A549 (cell line): ENCODE measurements around the gene ALKBH6. TPM values are rescaled to one million over a fixed set of nuclear protein-coding genes. Genes with fewer than 3 reads are reported as not detected.

Experiments
- BHLHE40 ChIP-seq: IDR thresholded peaks from 2 replicates; pipeline ENCODE4 v1.6.1; 2012; ENCODE audit warnings: low read depth, low read length, inconsistent platforms
- CBX2 ChIP-seq: fragments of 200-600 bp; sonication (generic); IDR thresholded peaks from 2 replicates; pipeline ENCODE4 v1.6.1; 2016; ENCODE audit warnings: low read depth, mild to moderate bottlenecking, borderline replicate concordance
- CBX8 ChIP-seq: fragments of 200-600 bp; sonication (generic); IDR thresholded peaks from 2 replicates; pipeline ENCODE4 v1.6.1; 2016
- CEBPB ChIP-seq, 2 experiments: fragments of >200 bp in 1 of 2; sonication (Bioruptor Twin) in 1 of 2; formaldehyde crosslinking in 1 of 2; IDR thresholded peaks; 2 replicates each; pipeline ENCODE4 v1.6.1; 2012 to 2016
- CHD2 ChIP-seq: fragments of 150-350 bp; IDR thresholded peaks from 2 replicates; pipeline ENCODE4 v1.6.1; 2014; ENCODE audit warnings: low read length; ENCODE audit not compliant: partially characterized antibody
- CHD4 ChIP-seq: fragments of 200-600 bp; sonication (generic); IDR thresholded peaks from 2 replicates; pipeline ENCODE4 v1.6.1; 2016; ENCODE audit warnings: antibody characterized with exemption, mild to moderate bottlenecking, borderline replicate concordance
- EHF ChIP-seq: fragments of 250-450 bp; sonication (Bioruptor Pico); IDR thresholded peaks from 2 replicates; pipeline ENCODE4 v1.5.0; 2020; ENCODE audit warnings: mild to moderate bottlenecking
- EHMT2 ChIP-seq: fragments of 200-600 bp; sonication (generic); IDR thresholded peaks from 2 replicates; pipeline ENCODE4 v1.6.1; 2016; ENCODE audit warnings: antibody characterized with exemption, low read depth, mild to moderate bottlenecking, moderate library complexity
- ELK1 ChIP-seq: fragments of 150-350 bp; IDR thresholded peaks from 2 replicates; pipeline ENCODE4 v1.6.1; 2014; ENCODE audit warnings: low read depth, mild to moderate bottlenecking, low read length
- EP300 ChIP-seq, 2 experiments: fragments of >200 bp; sonication (Bioruptor Twin); formaldehyde crosslinking; IDR thresholded peaks; 2 replicates in 1 of 2; 3 replicates in 1 of 2; pipeline ENCODE4 v1.6.1; 2016 to 2017
- FOXS1 ChIP-seq: fragments of 250-450 bp; sonication (Bioruptor Pico); IDR thresholded peaks from 2 replicates; pipeline ENCODE4 v1.5.0; 2020; ENCODE audit warnings: mild to moderate bottlenecking, moderate library complexity
- GATA3 ChIP-seq: IDR thresholded peaks from 2 replicates; pipeline ENCODE4 v1.6.1; 2012; ENCODE audit warnings: borderline replicate concordance
- HDAC2 ChIP-seq: fragments of 200-600 bp; sonication (generic); IDR thresholded peaks from 2 replicates; pipeline ENCODE4 v1.6.1; 2016
- HEYL ChIP-seq: fragments of 250-450 bp; sonication (Bioruptor Pico); IDR thresholded peaks from 2 replicates; pipeline ENCODE4 v1.8.0; 2021; ENCODE audit warnings: mild to moderate bottlenecking, moderate library complexity
- HOXA7 ChIP-seq: fragments of 250-450 bp; sonication (Bioruptor Pico); IDR thresholded peaks from 2 replicates; pipeline ENCODE4 v1.5.0; 2020; ENCODE audit warnings: mild to moderate bottlenecking, moderate library complexity
- HOXB5 ChIP-seq: fragments of 250-450 bp; sonication (Bioruptor Pico); IDR thresholded peaks from 2 replicates; pipeline ENCODE4 v1.5.0; 2020; ENCODE audit warnings: mild to moderate bottlenecking, moderate library complexity
- JUN ChIP-seq, 2 experiments: fragments of >200 bp; sonication (Bioruptor Twin); formaldehyde crosslinking; IDR thresholded peaks; 2 replicates in 1 of 2; 3 replicates in 1 of 2; pipeline ENCODE4 v1.6.1; 2016 to 2017
- JUNB ChIP-seq: fragments of >200 bp; sonication (Bioruptor Twin); formaldehyde crosslinking; IDR thresholded peaks from 2 replicates; pipeline ENCODE4 v1.6.1; 2016
- KDM1A ChIP-seq: fragments of 200-600 bp; sonication (generic); IDR thresholded peaks from 2 replicates; pipeline ENCODE4 v1.6.1; 2016; ENCODE audit warnings: low read depth, mild to moderate bottlenecking
- KDM5A ChIP-seq: fragments of 200-600 bp; sonication (generic); IDR thresholded peaks from 2 replicates; pipeline ENCODE4 v1.6.1; 2016; ENCODE audit warnings: antibody characterized with exemption, mild to moderate bottlenecking
- MAFK ChIP-seq: fragments of 450-650 bp; IDR thresholded peaks from 2 replicates; pipeline ENCODE4 v1.6.1; 2014; ENCODE audit not compliant: partially characterized antibody
- MAX ChIP-seq: IDR thresholded peaks from 2 replicates; pipeline ENCODE4 v1.6.1; 2012
- MAZ ChIP-seq: fragments of 150-350 bp; IDR thresholded peaks from 2 replicates; pipeline ENCODE4 v1.6.1; 2014; ENCODE audit warnings: antibody characterized with exemption, low read depth, low read length, borderline replicate concordance
- PHF8 ChIP-seq: fragments of 200-600 bp; sonication (generic); IDR thresholded peaks from 2 replicates; pipeline ENCODE4 v1.6.1; 2016; ENCODE audit warnings: low read depth, mild to moderate bottlenecking, antibody characterized with exemption, moderate library complexity, borderline replicate concordance
- POLR2A ChIP-seq: IDR thresholded peaks from 2 replicates; pipeline ENCODE4 v1.6.1; 2012; ENCODE audit warnings: mild to moderate bottlenecking, low read length
- RAD21 ChIP-seq, 2 experiments: fragments of >200 bp in 1 of 2; sonication (Bioruptor Twin) in 1 of 2; formaldehyde crosslinking in 1 of 2; IDR thresholded peaks in 1 of 2; conservative IDR thresholded peaks in 1 of 2; 2 replicates in 1 of 2; 3 replicates in 1 of 2; pipeline ENCODE4 v1.6.1; 2012 to 2018; ENCODE audit warnings: inconsistent platforms in 1 of 2
- RFX5 ChIP-seq: fragments of 450-650 bp; IDR thresholded peaks from 2 replicates; pipeline ENCODE4 v1.7.1; 2014; ENCODE audit warnings: antibody characterized with exemption, mild to moderate bottlenecking, moderate library complexity
- RNF2 ChIP-seq: fragments of 200-600 bp; sonication (generic); IDR thresholded peaks from 2 replicates; pipeline ENCODE4 v1.6.1; 2016; ENCODE audit warnings: low read depth, mild to moderate bottlenecking, antibody characterized with exemption, moderate library complexity, borderline replicate concordance
- TFCP2L1 ChIP-seq: fragments of 250-450 bp; sonication (Bioruptor Pico); IDR thresholded peaks from 2 replicates; pipeline ENCODE4 v1.5.0; 2021; ENCODE audit warnings: mild to moderate bottlenecking
- TP53 ChIP-seq: fragments of 250-450 bp; sonication (Bioruptor Pico); IDR thresholded peaks from 2 replicates; pipeline ENCODE4 v1.5.0; 2021; ENCODE audit warnings: mild to moderate bottlenecking, moderate library complexity
- ZNF302 ChIP-seq: fragments of 250-450 bp; sonication (Bioruptor Pico); IDR thresholded peaks from 2 replicates; pipeline ENCODE4 v1.9.0; 2021; ENCODE audit warnings: inconsistent platforms, mild to moderate bottlenecking, moderate library complexity
- ZSCAN20 ChIP-seq: fragments of 250-450 bp; sonication (Bioruptor Pico); IDR thresholded peaks from 2 replicates; pipeline ENCODE4 v1.8.0; 2022; ENCODE audit warnings: mild to moderate bottlenecking, moderate library complexity
- polyA plus RNA-seq, 4 experiments: library from polyadenylated mRNA; depleted of rRNA in 3 of 4; stranded (reverse); fragments of >200 nt; fragmentation: RNase III in 1 of 4; extraction: RNeasy Plus Mini Kit Qiagen cat#74134 plus additional on column Dnase treatment in 1 of 4; gene quantifications; 2 replicates in 3 of 4; 3 replicates in 1 of 4; pipeline ENCODE4 v1.2.3, GENCODE V29; 2011 to 2017
- TF ChIP-seq, protein P1 (sequence below): IDR thresholded peaks from 2 replicates; pipeline ENCODE4 v1.6.1; 2012; ENCODE audit warnings: low read depth, borderline replicate concordance
- TF ChIP-seq, protein P2 (sequence below): fragments of 200-600 bp; sonication (generic); IDR thresholded peaks from 2 replicates; pipeline ENCODE4 v1.6.1; 2016; ENCODE audit warnings: antibody characterized with exemption, mild to moderate bottlenecking, moderate library complexity
- TF ChIP-seq, protein P3 (sequence below): fragments of >200 bp; sonication (Bioruptor Twin); formaldehyde crosslinking; IDR thresholded peaks from 3 replicates; pipeline ENCODE4 v1.6.1; 2016

ALKBH6 gene
- polyA plus RNA-seq, 2 of the 4 experiments (the other 2 are of a cell fraction): 34.2 to 47.1 TPM

GRCh38 chr19:36009220-36009619, 4.8 kb downstream of the ALKBH6 start (continued):
- TF ChIP-seq ELK1: no peak
- no peak for TF ChIP-seq KDM1A
- no peak; the same call in 1 of the 2 replicates for TF ChIP-seq EHF
- TF ChIP-seq MAZ: no peak
- no peak for TF ChIP-seq RFX5
- no peak for TF ChIP-seq HDAC2
- TF ChIP-seq CHD2: no peak
- TF ChIP-seq HOXA7 (CRISPR knock-in tag): no peak
- TF ChIP-seq TP53: 0 out of 2 replicates have a peak, but pooled peaks have one; percentile 54
- TF ChIP-seq, protein P1, sequence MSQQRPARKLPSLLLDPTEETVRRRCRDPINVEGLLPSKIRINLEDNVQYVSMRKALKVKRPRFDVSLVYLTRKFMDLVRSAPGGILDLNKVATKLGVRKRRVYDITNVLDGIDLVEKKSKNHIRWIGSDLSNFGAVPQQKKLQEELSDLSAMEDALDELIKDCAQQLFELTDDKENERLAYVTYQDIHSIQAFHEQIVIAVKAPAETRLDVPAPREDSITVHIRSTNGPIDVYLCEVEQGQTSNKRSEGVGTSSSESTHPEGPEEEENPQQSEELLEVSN: peak; percentile 46; the same call in 1 of the 2 replicates
- TF ChIP-seq RNF2: no peak
- peak; percentile 60; the same call in 1 of the 2 replicates for TF ChIP-seq HOXB5 (CRISPR knock-in tag)
- no peak for TF ChIP-seq EHMT2
- no peak for TF ChIP-seq CEBPB (IDR thresholded peaks at IDR 0.05)
- peak; percentile 70 for TF ChIP-seq POLR2A
- TF ChIP-seq MAX: peak; percentile 78
- TF ChIP-seq ZNF302: no peak
- TF ChIP-seq CHD4: no peak
- no peak for TF ChIP-seq CBX8
- no peak for TF ChIP-seq CBX2
- TF ChIP-seq, protein P2, sequence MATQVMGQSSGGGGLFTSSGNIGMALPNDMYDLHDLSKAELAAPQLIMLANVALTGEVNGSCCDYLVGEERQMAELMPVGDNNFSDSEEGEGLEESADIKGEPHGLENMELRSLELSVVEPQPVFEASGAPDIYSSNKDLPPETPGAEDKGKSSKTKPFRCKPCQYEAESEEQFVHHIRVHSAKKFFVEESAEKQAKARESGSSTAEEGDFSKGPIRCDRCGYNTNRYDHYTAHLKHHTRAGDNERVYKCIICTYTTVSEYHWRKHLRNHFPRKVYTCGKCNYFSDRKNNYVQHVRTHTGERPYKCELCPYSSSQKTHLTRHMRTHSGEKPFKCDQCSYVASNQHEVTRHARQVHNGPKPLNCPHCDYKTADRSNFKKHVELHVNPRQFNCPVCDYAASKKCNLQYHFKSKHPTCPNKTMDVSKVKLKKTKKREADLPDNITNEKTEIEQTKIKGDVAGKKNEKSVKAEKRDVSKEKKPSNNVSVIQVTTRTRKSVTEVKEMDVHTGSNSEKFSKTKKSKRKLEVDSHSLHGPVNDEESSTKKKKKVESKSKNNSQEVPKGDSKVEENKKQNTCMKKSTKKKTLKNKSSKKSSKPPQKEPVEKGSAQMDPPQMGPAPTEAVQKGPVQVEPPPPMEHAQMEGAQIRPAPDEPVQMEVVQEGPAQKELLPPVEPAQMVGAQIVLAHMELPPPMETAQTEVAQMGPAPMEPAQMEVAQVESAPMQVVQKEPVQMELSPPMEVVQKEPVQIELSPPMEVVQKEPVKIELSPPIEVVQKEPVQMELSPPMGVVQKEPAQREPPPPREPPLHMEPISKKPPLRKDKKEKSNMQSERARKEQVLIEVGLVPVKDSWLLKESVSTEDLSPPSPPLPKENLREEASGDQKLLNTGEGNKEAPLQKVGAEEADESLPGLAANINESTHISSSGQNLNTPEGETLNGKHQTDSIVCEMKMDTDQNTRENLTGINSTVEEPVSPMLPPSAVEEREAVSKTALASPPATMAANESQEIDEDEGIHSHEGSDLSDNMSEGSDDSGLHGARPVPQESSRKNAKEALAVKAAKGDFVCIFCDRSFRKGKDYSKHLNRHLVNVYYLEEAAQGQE: no peak
- no peak for TF ChIP-seq JUNB
- no peak for TF ChIP-seq FOXS1 (CRISPR knock-in tag)
- TF ChIP-seq MAFK: no peak
- TF ChIP-seq KDM5A: no peak
- no peak for TF ChIP-seq TFCP2L1
- no peak for TF ChIP-seq PHF8
- no peak for TF ChIP-seq BHLHE40
- TF ChIP-seq, protein P3, sequence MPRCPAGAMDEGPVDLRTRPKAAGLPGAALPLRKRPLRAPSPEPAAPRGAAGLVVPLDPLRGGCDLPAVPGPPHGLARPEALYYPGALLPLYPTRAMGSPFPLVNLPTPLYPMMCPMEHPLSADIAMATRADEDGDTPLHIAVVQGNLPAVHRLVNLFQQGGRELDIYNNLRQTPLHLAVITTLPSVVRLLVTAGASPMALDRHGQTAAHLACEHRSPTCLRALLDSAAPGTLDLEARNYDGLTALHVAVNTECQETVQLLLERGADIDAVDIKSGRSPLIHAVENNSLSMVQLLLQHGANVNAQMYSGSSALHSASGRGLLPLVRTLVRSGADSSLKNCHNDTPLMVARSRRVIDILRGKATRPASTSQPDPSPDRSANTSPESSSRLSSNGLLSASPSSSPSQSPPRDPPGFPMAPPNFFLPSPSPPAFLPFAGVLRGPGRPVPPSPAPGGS: peak; percentile 65; the same call in 1 of the 3 replicates
- TF ChIP-seq GATA3: no peak
- TF ChIP-seq JUN (IDR thresholded peaks at IDR 0.05): peak in 1 of 2 experiments; percentile 62; a peak in 2 of 5 replicates
- TF ChIP-seq ZSCAN20: no peak
- no peak for TF ChIP-seq RAD21 (conservative IDR thresholded peaks at IDR 0.05 in 1 of 2, IDR thresholded peaks at IDR 0.05 in 1 of 2)
- no peak; a peak in 1 of 5 replicates for TF ChIP-seq EP300 (IDR thresholded peaks at IDR 0.05)
- TF ChIP-seq HEYL (CRISPR knock-in tag): no peak
